Large intestine (tissue), 3 donors: Measurements from ENCODE around the gene HMCN2. TPM values are rescaled to one million over a fixed set of nuclear protein-coding genes. Genes with fewer than 3 reads are reported as not detected.
"Not testable (repeated sequence)": the region's sequence is repeated elsewhere in the genome, so short reads cannot be mapped to it uniquely, and the experiment has no call there.

Experiments
- DNase-seq, 2 donors: peaks; one replicate each; pipeline versions ENCODE4 v3.0.0 to v3.0.0-alpha.2; 2013
- H3K27ac ChIP-seq: one replicate; pipeline ENCODE4 v1.5.1; 2013; ENCODE audit warnings: low read length
- H3K27me3 ChIP-seq: 2 replicates; pipeline ENCODE4 v1.6.1; 2013; ENCODE audit warnings: low read length; ENCODE audit not compliant: control insufficient read depth, insufficient read depth
- H3K36me3 ChIP-seq: 2 replicates; pipeline ENCODE4 v1.6.1; 2013; ENCODE audit warnings: low read length; ENCODE audit not compliant: control insufficient read depth, insufficient read depth
- H3K4me1 ChIP-seq: one replicate; pipeline ENCODE4 v1.6.1; 2013; ENCODE audit warnings: low read length; ENCODE audit not compliant: control insufficient read depth, insufficient read depth
- H3K4me3 ChIP-seq: one replicate; pipeline ENCODE4 v1.5.1; 2013; ENCODE audit warnings: low read length
- H3K9me3 ChIP-seq: one replicate; pipeline ENCODE4 v1.6.1; 2013; ENCODE audit warnings: mild to moderate bottlenecking, low read depth, low read length, moderate library complexity; ENCODE audit not compliant: control insufficient read depth
- WGBS: methylation state at CpG from one replicate; pipeline ENCODE4 v1.1.5; 2013; ENCODE audit warnings: low lambda C conversion rate; ENCODE audit not compliant: insufficient coverage; 5-methylcytosine and 5-hydroxymethylcytosine counted together
- polyA plus RNA-seq: library from polyadenylated mRNA; unstranded; fragments of 120-200 nt; gene quantifications from one replicate; pipeline ENCODE4 v1.2.1, GENCODE V29; 2013

Gene HMCN2
- polyA plus RNA-seq, 1 donor, result 20.0 TPM

- Histone ChIP-seq H3K4me1 (peaks cover 23% of the 10 kb centered on the region), H3K4me3 (no peak overlapping the region), H3K27me3 (peaks cover 14% of the 10 kb centered on the region), H3K36me3 (peaks cover 11% of the 10 kb centered on the region), H3K27ac (no peak overlapping the region), H3K9me3 (peaks cover 27% of the 10 kb centered on the region)
- DNase-seq, result no peak
- no CpG with 5 or more reads among the region's 17 CpGs for WGBS
These were observed 166.2 kb downstream of the HMCN2 start for GRCh38 chr9:130431536-130432303.

- H3K36me3 ChIP-seq, result peaks cover 11% of the 10 kb centered on the region
- no CpG with 5 or more reads among the region's 11 CpGs for WGBS
These were observed 166.8 kb downstream of the HMCN2 start for GRCh38 chr9:130432362-130432761.

GRCh38 chr9:130432796-130433167 is 167.2 kb downstream of the HMCN2 start:
- peaks cover 14% of the 10 kb centered on the region for H3K27me3 ChIP-seq
- WGBS, result no CpG with 5 or more reads among the region's 16 CpGs
- H3K4me1 ChIP-seq, result peaks cover 14% of the 10 kb centered on the region
- H3K36me3 ChIP-seq, result peaks cover 11% of the 10 kb centered on the region
- no peak for DNase-seq
- no peak overlapping the region for H3K27ac ChIP-seq
- peaks cover 27% of the 10 kb centered on the region for H3K9me3 ChIP-seq
- peak overlapping the region; percentile 9 for H3K4me3 ChIP-seq

More at GRCh38 chr9:130432362-130432761, 166.8 kb downstream of the HMCN2 start:
- Histone ChIP-seq H3K27ac (no peak overlapping the region), H3K27me3 (peaks cover 14% of the 10 kb centered on the region), H3K9me3 (peaks cover 27% of the 10 kb centered on the region), H3K4me3 (no peak overlapping the region), H3K4me1 (peaks cover 17% of the 10 kb centered on the region)
- no peak for DNase-seq

- Histone ChIP-seq H3K27me3 (peaks cover 14% of the 10 kb centered on the region), H3K4me3 (peak overlapping the region; percentile 41), H3K27ac (no peak overlapping the region), H3K4me1 (peaks cover 14% of the 10 kb centered on the region), H3K9me3 (peaks cover 27% of the 10 kb centered on the region), H3K36me3 (peaks cover 7% of the 10 kb centered on the region)
- WGBS, result no CpG with 5 or more reads among the region's 92 CpGs
- DNase-seq, result peak; percentile 53 to 78
These were observed 167.8 kb downstream of the HMCN2 start for GRCh38 chr9:130433168-130433946.

GRCh38 chr9:130433947-130434262 is 168.3 kb downstream of the HMCN2 start:
- Histone ChIP-seq H3K27me3 (peaks cover 14% of the 10 kb centered on the region), H3K27ac (no peak overlapping the region), H3K9me3 (peaks cover 27% of the 10 kb centered on the region), H3K4me3 (peak overlapping the region; percentile 41), H3K36me3 (peaks cover 7% of the 10 kb centered on the region), H3K4me1 (peaks cover 14% of the 10 kb centered on the region)
- no peak for DNase-seq
- WGBS, result no CpG with 5 or more reads among the region's 9 CpGs

- H3K27me3 ChIP-seq, result peaks cover 14% of the 10 kb centered on the region
- WGBS, result 80% methylated on average over 1 of the region's 5 CpGs
- not testable (repeated sequence) for H3K4me3 ChIP-seq
These were observed 169.1 kb downstream of the HMCN2 start for GRCh38 chr9:130434656-130435055.

GRCh38 chr9:130437011-130437789 is 171.6 kb downstream of the HMCN2 start:
- no peaks in the 10 kb centered on the region for H3K36me3 ChIP-seq
- no CpG with 5 or more reads among the region's 15 CpGs for WGBS
- peaks cover 14% of the 10 kb centered on the region for H3K27me3 ChIP-seq
- peaks cover 8% of the 10 kb centered on the region for H3K9me3 ChIP-seq
- H3K27ac ChIP-seq, result no peak overlapping the region
- H3K4me1 ChIP-seq, result peaks cover 14% of the 10 kb centered on the region
- no peak overlapping the region for H3K4me3 ChIP-seq
- DNase-seq, result no peak

More at GRCh38 chr9:130434656-130435055, 169.1 kb downstream of the HMCN2 start:
- Histone ChIP-seq H3K4me1 (peaks cover 14% of the 10 kb centered on the region), H3K9me3 (peaks cover 23% of the 10 kb centered on the region)
- not testable (repeated sequence) for H3K36me3 ChIP-seq, H3K27ac ChIP-seq, DNase-seq

- Histone ChIP-seq H3K36me3 (no peaks in the 10 kb centered on the region), H3K4me1 (peaks cover 6% of the 10 kb centered on the region), H3K9me3 (peaks cover 8% of the 10 kb centered on the region), H3K27ac (no peak overlapping the region), H3K27me3 (peaks cover 8% of the 10 kb centered on the region), H3K4me3 (no peak overlapping the region)
- no CpG with 5 or more reads among the region's 6 CpGs for WGBS
- DNase-seq, result no peak
These were observed 172.9 kb downstream of the HMCN2 start for GRCh38 chr9:130438382-130438981.

GRCh38 chr9:130441031-130441430 is 175.5 kb downstream of the HMCN2 start:
- Histone ChIP-seq H3K27me3 (no peaks in the 10 kb centered on the region), H3K4me3 (no peak overlapping the region), H3K4me1 (peaks cover 9% of the 10 kb centered on the region), H3K27ac (no peak overlapping the region), H3K36me3 (no peaks in the 10 kb centered on the region), H3K9me3 (peaks cover 4% of the 10 kb centered on the region)
- DNase-seq, result no peak
- no CpG with 5 or more reads among the region's 1 CpG for whole genome bisulfite sequencing
